Measurements from ENCODE around the gene IGSF23.

Gene IGSF23

GRCh38 chr19:44577566-44577874 lies 35.8 kb upstream of the IGSF23 start:
- no CpG with 5 or more reads among the region's 1 CpG for WGBS, 2 donors (ENCODE audit: extremely low coverage in 2 of 2, insufficient read length in 2 of 2, insufficient replicate concordance in 1 of 2)
- DNase-seq (ENCODE audit: low spot score), result no peak
- no peak overlapping the region for H2AFZ ChIP-seq (ENCODE audit: low read length)

DNA sequence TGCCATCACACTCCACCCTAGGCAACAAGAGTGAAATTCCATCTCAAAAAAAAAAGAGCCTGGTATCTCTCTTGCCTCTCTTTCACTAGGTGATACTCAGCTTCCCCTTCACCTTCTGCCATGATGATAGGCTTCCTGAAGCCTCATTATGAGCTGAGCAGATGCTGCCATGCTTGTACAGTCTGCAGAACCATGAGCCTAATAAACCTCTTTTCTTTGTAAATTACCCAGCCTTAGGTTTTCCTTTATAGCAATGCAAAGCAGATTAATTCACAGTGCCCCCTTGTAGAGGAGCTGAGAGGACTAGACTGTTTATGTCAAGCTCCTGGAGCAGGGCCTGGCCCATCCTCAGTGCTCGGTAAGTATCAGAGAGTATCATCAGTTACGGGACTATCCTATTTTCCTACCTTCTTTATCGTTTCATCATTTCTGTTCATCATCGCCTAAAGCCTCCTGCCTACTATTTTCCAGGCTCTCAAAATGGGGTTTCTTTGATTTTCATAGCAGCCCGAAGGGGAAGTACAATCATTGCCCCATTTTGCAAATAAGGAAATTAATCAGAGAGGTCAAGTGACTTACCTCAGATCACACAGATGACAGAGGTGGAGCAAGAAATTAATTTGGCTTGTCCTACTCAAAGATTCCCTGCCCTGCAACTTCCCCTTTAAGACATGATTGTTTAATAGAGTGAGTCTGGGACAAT lies 33.5 kb upstream of the IGSF23 start:
- H3K4me3 ChIP-seq (ENCODE audit: low read length in 2 of 2), result no peak overlapping the region

More at GRCh38 chr19:44577566-44577874, 35.8 kb upstream of the IGSF23 start:
- no peak overlapping the region for H2BK12ac ChIP-seq (ENCODE audit: low read length)
- no peak overlapping the region for H2BK15ac ChIP-seq (ENCODE audit: low read length)
- H3K18ac ChIP-seq (ENCODE audit: low read length), result no peak overlapping the region
- H3K4ac ChIP-seq (ENCODE audit: low read length), result no peak overlapping the region
- H3K14ac ChIP-seq (ENCODE audit: low read length), result no peak overlapping the region
- H2BK120ac ChIP-seq (ENCODE audit: low read depth, low read length), result no peak overlapping the region
- H3K79me1 ChIP-seq (ENCODE audit: low read depth, low read length), result no peaks in the 10 kb centered on the region
- H3K9ac ChIP-seq (ENCODE audit: low read depth, low read length, poor library complexity), result no peak overlapping the region
- H3K4me1 ChIP-seq (ENCODE audit: control insufficient read depth in 2 of 2, insufficient read depth in 1 of 2, low read depth in 1 of 2, low read length in 2 of 2), result peaks cover 0 to 3% of the 10 kb centered on the region in 2 donors
- peaks cover 0 to 4% of the 10 kb centered on the region in 2 donors for H3K9me3 ChIP-seq (replicated peaks in 1 of 2; ENCODE audit: control insufficient read depth in 2 of 2, insufficient read depth in 1 of 2, low read depth in 1 of 2, low read length in 2 of 2)
- H2AK5ac ChIP-seq (ENCODE audit: low read depth, low read length), result no peak overlapping the region
- no peak overlapping the region for H3K23ac ChIP-seq (ENCODE audit: low read depth, low read length, poor library complexity)
- no peak overlapping the region for H4K91ac ChIP-seq (ENCODE audit: low read depth, low read length, poor library complexity)
- no peak overlapping the region for H3K4me2 ChIP-seq (ENCODE audit: insufficient read depth, low read length, poor library complexity, severe bottlenecking)
- no peaks in the 10 kb centered on the region for H3K27me3 ChIP-seq (ENCODE audit: control insufficient read depth in 3 of 3, insufficient read depth in 3 of 3, low read depth in 1 of 3, low read length in 3 of 3)
- H4K8ac ChIP-seq (ENCODE audit: low read depth, low read length), result no peak overlapping the region
- no peak overlapping the region for H2BK5ac ChIP-seq (ENCODE audit: low read length)
- H3K36me3 ChIP-seq (replicated peaks in 1 of 2; ENCODE audit: control insufficient read depth in 2 of 2, insufficient read depth in 2 of 2, low read length in 2 of 2), result no peaks in the 10 kb centered on the region
- H3K27ac ChIP-seq (replicated peaks; ENCODE audit: low read length), result no peak overlapping the region
- no peak overlapping the region for H3K4me3 ChIP-seq (ENCODE audit: low read length in 2 of 2)

GRCh38 chr19:44580366-44580895 lies 32.9 kb upstream of the IGSF23 start:
- no peak for DNase-seq (ENCODE audit: low spot score)
- Histone ChIP-seq H2BK120ac (ENCODE audit: low read depth, low read length) (no peak overlapping the region), H3K4me1 (ENCODE audit: control insufficient read depth in 2 of 2, insufficient read depth in 1 of 2, low read depth in 1 of 2, low read length in 2 of 2) (no peaks in the 10 kb centered on the region), H3K9me3 (replicated peaks in 1 of 2; ENCODE audit: control insufficient read depth in 2 of 2, insufficient read depth in 1 of 2, low read depth in 1 of 2, low read length in 2 of 2) (peaks cover 3 to 7% of the 10 kb centered on the region in 2 donors), H3K4ac (ENCODE audit: low read length) (no peak overlapping the region), H3K4me2 (ENCODE audit: insufficient read depth, low read length, poor library complexity, severe bottlenecking) (no peak overlapping the region), H3K79me1 (ENCODE audit: low read depth, low read length) (no peaks in the 10 kb centered on the region), H2BK5ac (ENCODE audit: low read length) (no peak overlapping the region), H2AFZ (ENCODE audit: low read length) (no peak overlapping the region), H3K27me3 (ENCODE audit: control insufficient read depth in 3 of 3, insufficient read depth in 3 of 3, low read depth in 1 of 3, low read length in 3 of 3) (no peaks in the 10 kb centered on the region), H4K91ac (ENCODE audit: low read depth, low read length, poor library complexity) (no peak overlapping the region), H2BK15ac (ENCODE audit: low read length) (no peak overlapping the region), H3K23ac (ENCODE audit: low read depth, low read length, poor library complexity) (no peak overlapping the region), H2AK5ac (ENCODE audit: low read depth, low read length) (peak overlapping the region; percentile 6), H3K36me3 (replicated peaks in 1 of 2; ENCODE audit: control insufficient read depth in 2 of 2, insufficient read depth in 2 of 2, low read length in 2 of 2) (no peaks in the 10 kb centered on the region), H4K8ac (ENCODE audit: low read depth, low read length) (no peak overlapping the region), H3K14ac (ENCODE audit: low read length) (no peak overlapping the region), H3K27ac (replicated peaks; ENCODE audit: low read length) (no peak overlapping the region), H2BK12ac (ENCODE audit: low read length) (no peak overlapping the region), H3K9ac (ENCODE audit: low read depth, low read length, poor library complexity) (no peak overlapping the region), H3K18ac (ENCODE audit: low read length) (no peak overlapping the region), H3K4me3 (ENCODE audit: low read length in 2 of 2) (no peak overlapping the region)
- WGBS, 2 donors (ENCODE audit: extremely low coverage in 2 of 2, insufficient read length in 2 of 2, insufficient replicate concordance in 1 of 2), result no CpG with 5 or more reads among the region's 11 CpGs

More for the DNA sequence above, 33.5 kb upstream of the IGSF23 start:
- Histone ChIP-seq H4K8ac (ENCODE audit: low read depth, low read length) (no peak overlapping the region), H3K27me3 (ENCODE audit: control insufficient read depth in 3 of 3, insufficient read depth in 3 of 3, low read depth in 1 of 3, low read length in 3 of 3) (no peaks in the 10 kb centered on the region), H3K27ac (replicated peaks; ENCODE audit: low read length) (no peak overlapping the region), H2BK5ac (ENCODE audit: low read length) (no peak overlapping the region), H3K79me1 (ENCODE audit: low read depth, low read length) (no peaks in the 10 kb centered on the region), H3K4ac (ENCODE audit: low read length) (no peak overlapping the region), H3K9me3 (replicated peaks in 1 of 2; ENCODE audit: control insufficient read depth in 2 of 2, insufficient read depth in 1 of 2, low read depth in 1 of 2, low read length in 2 of 2) (peaks cover 0 to 4% of the 10 kb centered on the region in 2 donors), H2BK120ac (ENCODE audit: low read depth, low read length) (no peak overlapping the region), H4K91ac (ENCODE audit: low read depth, low read length, poor library complexity) (no peak overlapping the region), H3K9ac (ENCODE audit: low read depth, low read length, poor library complexity) (no peak overlapping the region), H3K18ac (ENCODE audit: low read length) (no peak overlapping the region), H3K23ac (ENCODE audit: low read depth, low read length, poor library complexity) (no peak overlapping the region), H3K14ac (ENCODE audit: low read length) (no peak overlapping the region), H2AK5ac (ENCODE audit: low read depth, low read length) (no peak overlapping the region), H3K4me2 (ENCODE audit: insufficient read depth, low read length, poor library complexity, severe bottlenecking) (no peak overlapping the region), H2AFZ (ENCODE audit: low read length) (no peak overlapping the region), H3K36me3 (replicated peaks in 1 of 2; ENCODE audit: control insufficient read depth in 2 of 2, insufficient read depth in 2 of 2, low read length in 2 of 2) (no peaks in the 10 kb centered on the region), H2BK12ac (ENCODE audit: low read length) (no peak overlapping the region), H3K4me1 (ENCODE audit: control insufficient read depth in 2 of 2, insufficient read depth in 1 of 2, low read depth in 1 of 2, low read length in 2 of 2) (no peaks in the 10 kb centered on the region), H2BK15ac (ENCODE audit: low read length) (no peak overlapping the region)
- no CpG with 5 or more reads among the region's 5 CpGs for WGBS, 2 donors (ENCODE audit: extremely low coverage in 2 of 2, insufficient read length in 2 of 2, insufficient replicate concordance in 1 of 2)
- no peak for DNase-seq (ENCODE audit: low spot score)

- Histone ChIP-seq H2BK5ac (ENCODE audit: low read length) (no peak overlapping the region), H3K27me3 (ENCODE audit: control insufficient read depth in 3 of 3, insufficient read depth in 3 of 3, low read depth in 1 of 3, low read length in 3 of 3) (no peaks in the 10 kb centered on the region), H4K8ac (ENCODE audit: low read depth, low read length) (no peak overlapping the region), H3K4me1 (ENCODE audit: control insufficient read depth in 2 of 2, insufficient read depth in 1 of 2, low read depth in 1 of 2, low read length in 2 of 2) (no peaks in the 10 kb centered on the region), H3K23ac (ENCODE audit: low read depth, low read length, poor library complexity) (no peak overlapping the region), H2BK12ac (ENCODE audit: low read length) (no peak overlapping the region), H3K4me3 (ENCODE audit: low read length in 2 of 2) (no peak overlapping the region), H3K14ac (ENCODE audit: low read length) (no peak overlapping the region), H4K91ac (ENCODE audit: low read depth, low read length, poor library complexity) (no peak overlapping the region), H3K4ac (ENCODE audit: low read length) (no peak overlapping the region), H2AFZ (ENCODE audit: low read length) (no peak overlapping the region), H2BK120ac (ENCODE audit: low read depth, low read length) (no peak overlapping the region), H3K18ac (ENCODE audit: low read length) (no peak overlapping the region), H3K27ac (replicated peaks; ENCODE audit: low read length) (no peak overlapping the region), H3K36me3 (replicated peaks in 1 of 2; ENCODE audit: control insufficient read depth in 2 of 2, insufficient read depth in 2 of 2, low read length in 2 of 2) (no peaks in the 10 kb centered on the region), H2AK5ac (ENCODE audit: low read depth, low read length) (no peak overlapping the region), H3K9ac (ENCODE audit: low read depth, low read length, poor library complexity) (no peak overlapping the region), H2BK15ac (ENCODE audit: low read length) (no peak overlapping the region), H3K9me3 (replicated peaks in 1 of 2; ENCODE audit: control insufficient read depth in 2 of 2, insufficient read depth in 1 of 2, low read depth in 1 of 2, low read length in 2 of 2) (peaks cover 6 to 9% of the 10 kb centered on the region in 2 donors), H3K4me2 (ENCODE audit: insufficient read depth, low read length, poor library complexity, severe bottlenecking) (no peak overlapping the region), H3K79me1 (ENCODE audit: low read depth, low read length) (no peaks in the 10 kb centered on the region)
- no CpG with 5 or more reads among the region's 2 CpGs for WGBS, 2 donors (ENCODE audit: extremely low coverage in 2 of 2, insufficient read length in 2 of 2, insufficient replicate concordance in 1 of 2)
- DNase-seq (ENCODE audit: low spot score), result no peak
Measured at GRCh38 chr19:44581288-44581687, 32.1 kb upstream of the IGSF23 start.
